ENCODE data around the gene RPP30.
A peak's percentile ranks its signal among the peaks of the same experiment; 100 is the strongest.

RPP30 gene

DNA sequence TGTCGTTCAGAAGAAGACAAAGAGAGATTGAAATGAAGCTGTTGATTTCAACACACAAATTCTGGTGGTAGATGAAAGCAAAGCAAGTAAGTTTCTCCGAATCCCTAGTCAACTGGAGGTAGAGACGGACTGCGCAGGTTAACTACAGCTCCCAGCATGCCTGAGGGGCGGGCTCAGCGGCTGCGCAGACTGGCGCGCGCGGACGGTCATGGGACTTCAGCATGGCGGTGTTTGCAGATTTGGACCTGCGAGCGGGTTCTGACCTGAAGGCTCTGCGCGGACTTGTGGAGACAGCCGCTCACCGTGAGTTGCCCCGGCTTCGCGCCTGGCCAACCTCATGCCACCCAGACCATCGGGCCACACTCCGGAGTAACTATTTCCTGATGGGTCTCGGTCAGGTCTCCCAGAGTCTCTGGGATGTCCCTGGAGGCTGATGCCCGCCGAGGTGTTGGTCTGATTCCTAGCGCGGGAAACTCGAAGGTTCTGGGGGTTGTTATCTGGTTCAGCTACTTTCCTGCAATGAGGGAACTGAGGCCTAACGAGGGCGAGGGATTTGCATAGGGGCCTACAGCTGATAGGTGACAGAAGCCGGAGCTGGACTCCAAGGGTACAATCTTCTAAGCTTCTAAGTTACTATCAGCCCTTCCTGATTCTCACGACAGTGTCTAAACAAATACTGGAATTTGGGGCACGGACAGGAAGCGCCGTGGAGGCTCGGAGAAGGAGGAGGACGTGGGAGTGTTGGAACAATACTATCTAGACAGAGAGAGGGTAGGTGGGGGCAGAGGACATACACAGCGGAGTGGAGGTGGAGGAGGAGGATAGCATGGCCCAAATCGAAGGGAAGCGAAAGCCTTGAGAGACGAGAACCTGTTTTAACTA, at the start of gene RPP30:
Gene RPP30, plus strand, starts transcription at position 209 of the 882 bp plus-strand sequence. Its CDS starts 13 bp downstream, at position 222.
- DNase-seq, result peak; percentile 82

DNA sequence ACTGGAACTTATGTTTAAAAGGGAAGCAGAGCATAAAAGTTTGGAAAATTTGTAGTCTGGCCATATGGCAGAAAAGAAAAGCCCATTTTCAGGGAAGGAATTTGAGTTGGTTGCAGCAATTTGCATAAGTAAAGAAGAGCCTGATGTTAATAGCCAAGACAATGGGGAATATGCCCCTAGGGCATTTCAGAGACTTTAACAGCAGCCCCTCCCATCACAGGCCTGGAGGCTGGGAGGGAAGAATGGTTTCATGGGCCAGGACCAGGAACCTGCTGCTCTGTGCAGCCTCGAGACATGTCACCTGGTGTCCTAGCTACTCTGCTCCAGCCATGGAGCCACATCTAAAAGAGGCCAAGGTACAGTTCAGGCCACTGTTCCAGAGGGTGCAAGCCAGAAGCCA, 49.3 kb upstream of the RPP30 start:
- DNase-seq, result no peak

DNA sequence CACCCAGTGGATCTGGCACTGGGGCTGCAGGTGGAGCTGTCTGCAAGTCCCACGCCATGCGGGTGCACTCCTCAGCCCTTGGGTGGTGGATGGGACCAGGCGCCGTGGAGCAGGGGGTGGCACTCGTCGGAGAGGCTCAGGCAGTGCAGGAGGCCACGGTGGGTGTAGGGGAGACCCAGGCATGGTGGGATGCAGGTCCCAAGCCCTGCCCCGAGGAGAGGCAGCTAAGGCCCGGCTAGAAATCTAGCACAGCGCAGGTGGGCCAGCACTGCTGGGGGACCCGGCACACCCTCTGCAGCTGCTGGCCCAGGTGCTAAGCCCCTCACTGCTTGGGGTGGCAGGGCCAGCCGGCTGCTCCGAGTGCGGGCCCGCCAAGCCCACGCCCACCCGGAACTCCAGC, 39.7 kb upstream of the RPP30 start:
- no peak for DNase-seq

DNA sequence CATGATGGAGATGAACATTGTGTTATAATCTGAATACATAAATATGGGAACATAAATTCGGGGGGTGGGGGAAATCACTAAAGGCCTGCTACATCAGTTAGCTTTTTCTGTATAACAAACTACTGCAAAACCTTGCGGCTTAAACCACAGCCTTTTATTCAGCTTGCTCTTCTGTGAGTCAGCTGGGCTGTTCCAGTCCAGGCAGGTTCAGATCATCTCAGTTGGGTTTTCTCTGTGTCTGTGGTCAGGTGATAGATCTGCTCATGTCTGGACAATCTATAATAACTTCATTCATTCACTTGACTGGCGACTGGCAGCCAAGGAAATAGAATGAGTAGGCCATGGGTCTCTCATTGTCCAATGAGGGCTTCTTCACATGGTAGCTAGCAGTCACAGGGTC, 37.4 kb upstream of the RPP30 start:
- no peak for DNase-seq

DNA sequence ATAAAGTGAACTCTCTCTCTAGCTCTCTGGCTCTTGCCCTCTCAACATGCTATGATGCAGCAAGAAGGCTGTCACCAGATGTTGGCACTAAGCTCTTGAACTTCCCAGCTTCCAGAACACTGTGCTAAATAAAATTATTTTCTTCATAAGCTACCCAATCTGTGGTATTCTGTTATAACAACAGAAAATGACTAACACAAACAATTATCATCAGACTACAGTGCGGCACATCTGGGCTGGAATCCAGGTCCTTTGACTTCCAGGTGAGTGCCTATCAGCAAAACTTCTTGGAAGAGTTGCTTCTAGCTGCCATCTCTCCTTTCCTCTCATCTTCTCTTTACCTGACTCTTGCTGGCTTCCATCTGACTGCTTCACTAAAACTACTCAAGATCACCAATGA, 34.3 kb upstream of the RPP30 start:
- no peak for DNase-seq

DNA sequence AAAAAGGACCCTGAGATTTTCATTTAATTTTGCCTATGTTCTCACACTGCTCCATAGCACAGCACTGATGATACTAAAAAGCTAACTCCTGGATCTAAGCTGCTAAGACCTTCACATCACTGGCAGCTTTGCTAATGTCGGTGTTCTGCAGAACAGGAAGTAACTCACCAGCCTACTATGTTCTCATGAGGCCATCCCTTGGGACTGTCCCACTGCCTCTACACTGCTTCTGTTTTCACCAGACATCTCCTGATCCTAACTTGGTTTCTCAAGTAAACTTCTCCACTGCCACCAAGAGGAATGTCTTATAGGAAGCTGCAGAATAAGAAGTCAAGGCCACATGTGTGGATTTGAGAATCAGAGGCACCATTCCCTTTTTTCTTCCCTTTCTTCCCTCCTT, 29.0 kb upstream of the RPP30 start:
- DNase-seq, result no peak

DNA sequence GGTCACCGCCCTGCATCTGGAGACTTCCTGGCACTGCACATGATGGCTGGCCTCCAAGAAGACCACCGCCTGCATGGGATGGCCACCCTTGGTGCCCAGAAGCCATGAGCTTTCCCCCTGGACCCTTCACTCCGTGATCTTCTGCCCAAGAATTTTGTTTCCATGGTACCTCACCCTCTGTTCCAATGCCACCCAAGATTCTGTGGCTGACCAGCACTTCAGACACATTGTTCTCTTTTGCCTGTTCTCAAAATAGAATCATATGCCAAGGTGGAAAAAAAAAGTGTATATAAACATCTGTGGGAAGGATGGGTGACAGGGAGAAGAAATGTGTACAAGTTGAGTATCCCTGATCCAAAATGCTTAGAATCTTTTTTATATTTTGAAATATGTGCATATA, 26.0 kb upstream of the RPP30 start:
- DNase-seq, result no peak

DNA sequence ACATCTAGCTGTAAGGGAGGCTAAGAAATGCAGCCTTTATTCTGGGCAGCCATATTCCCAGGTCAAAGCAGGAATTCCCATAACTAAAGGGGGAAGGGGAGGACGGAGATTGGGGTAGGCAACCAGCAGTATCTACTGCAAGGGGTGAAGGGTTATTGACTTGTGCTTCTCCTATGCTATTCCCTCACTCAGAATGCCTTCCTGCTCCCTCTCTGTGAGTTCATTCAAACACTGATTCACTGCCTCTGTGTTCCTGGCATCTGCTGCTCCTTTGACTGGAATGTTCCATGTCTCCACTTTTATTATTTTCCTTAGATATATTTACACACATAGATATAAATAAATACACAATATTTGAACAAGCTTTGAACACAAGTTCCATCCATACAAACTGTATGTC, 25.0 kb upstream of the RPP30 start:
- DNase-seq, result no peak

DNA sequence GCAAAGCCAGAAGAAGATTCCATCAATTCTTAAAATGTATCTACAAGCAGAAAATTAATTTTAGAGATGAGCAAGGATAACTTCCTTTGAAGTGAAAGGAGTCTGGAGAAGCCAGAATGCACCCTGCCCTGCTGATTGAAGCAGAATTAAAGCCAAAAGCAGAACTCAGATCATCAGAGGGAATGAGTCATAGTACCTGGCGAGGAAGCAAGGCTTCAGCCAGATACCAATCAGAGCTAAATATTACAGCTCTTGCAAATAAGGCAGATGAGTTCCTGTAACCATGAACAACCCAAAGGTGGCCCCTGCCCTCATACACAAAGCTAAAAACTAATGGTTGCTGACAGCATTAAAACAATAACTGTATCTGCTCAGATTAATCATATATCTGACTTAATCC, 24.3 kb upstream of the RPP30 start:
- DNase-seq, result no peak

DNA sequence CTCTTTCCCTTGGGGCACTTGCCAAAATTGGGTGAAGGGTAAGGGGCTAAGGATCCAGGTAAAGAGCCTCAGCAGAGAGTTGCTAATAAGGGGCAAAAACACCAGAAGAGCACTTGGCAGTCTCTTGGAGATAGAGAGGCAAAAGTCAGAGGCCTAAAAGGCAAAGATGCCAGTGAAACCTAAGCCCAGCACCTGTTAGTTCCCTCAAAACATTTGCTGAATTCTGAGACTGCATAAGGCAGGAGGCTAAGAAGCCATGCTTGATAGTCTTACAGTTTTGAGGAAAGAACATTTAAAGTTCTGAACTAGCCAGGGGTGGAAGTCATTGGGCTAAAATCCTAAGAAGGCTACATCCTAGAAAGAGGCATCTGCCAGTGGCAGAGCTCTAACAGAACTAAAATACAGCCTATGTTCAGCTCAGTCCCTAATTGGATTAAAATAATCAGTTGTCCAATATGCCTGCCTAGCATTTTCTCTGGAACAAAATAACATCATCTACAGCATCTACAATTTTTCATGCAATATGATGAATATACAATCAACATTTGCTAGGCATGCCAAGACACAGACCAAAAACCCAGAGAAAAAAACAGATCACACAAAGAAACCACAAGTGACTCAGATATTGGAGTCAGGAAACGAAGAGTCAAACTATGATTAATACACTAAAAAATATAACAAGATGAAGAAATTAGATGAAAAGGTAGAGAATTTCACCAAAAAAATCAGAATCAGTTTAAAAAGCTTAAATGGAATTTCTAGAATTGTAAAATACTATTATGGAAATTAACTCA, 21.6 kb upstream of the RPP30 start:
- DNase-seq, result no peak

DNA sequence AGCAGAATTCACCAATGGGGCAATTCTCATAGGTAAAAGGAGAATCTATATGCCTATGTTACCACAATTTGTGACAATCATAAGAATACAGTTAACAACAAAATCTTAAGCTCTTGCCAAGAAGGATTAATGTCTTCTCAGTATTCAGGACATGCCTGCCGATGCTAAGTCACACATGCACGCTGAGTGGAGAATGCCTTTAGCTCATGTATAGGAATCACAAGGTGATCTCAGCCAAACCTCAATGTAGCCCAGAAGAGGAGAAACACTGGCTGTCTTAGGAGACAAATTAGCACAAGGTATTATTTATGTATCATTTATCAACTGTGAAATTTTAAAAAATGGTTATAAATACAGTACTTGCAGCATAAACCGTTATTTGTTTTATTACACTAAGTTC, 16.6 kb upstream of the RPP30 start:
- DNase-seq, result no peak

DNA sequence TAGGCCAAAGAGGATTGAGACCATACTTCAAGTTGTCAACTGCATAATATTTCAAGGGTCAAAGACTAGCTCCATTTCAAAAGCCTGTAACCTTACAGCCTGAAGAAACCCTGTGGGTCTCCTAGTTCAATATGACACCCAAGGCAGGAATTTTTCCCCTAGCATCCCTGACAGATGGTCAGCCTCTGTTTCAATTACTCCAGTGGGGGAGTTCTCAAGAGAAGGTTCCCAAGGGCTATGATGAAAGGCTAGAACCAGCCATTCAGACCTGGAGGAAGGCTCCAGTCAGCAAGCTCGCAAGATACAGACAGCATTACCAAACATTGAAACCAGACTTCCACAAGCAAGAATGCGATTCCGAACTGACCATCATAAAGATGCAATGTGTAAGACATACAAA, 15.5 kb upstream of the RPP30 start:
- no peak for DNase-seq

DNA sequence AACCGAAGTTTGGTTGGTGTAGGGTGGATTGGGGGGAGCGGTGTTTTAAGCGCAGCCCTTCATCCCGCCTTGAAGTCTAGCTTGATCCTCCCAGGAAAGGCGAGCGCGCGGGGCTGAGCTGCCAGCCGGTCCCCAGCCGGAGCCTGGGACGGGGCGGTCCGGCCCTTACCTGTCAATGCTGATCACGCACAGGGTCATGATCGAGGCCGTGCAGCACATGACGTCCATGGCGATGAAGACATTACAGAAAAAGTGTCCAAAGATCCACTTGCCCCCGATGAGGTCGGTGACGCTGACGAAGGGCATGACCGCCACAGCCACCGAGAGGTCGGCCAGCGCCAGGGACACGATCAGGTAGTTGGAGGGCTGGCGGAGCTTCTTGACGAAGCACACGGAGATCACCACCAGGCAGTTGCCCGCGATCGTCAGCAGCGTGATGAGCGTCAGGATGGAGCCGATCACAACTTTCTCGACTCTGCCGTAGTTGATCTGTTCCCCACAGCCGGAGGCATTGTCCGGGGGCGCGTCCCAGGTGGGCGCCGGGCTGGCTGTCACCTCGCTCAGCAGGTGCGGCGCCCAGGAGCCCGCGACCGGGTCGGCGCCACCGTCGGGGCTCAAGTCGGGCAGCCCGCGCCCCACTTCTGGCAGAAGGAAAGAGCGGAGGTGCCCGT, 14.7 kb upstream of the RPP30 start:
- DNase-seq, result no peak

DNA sequence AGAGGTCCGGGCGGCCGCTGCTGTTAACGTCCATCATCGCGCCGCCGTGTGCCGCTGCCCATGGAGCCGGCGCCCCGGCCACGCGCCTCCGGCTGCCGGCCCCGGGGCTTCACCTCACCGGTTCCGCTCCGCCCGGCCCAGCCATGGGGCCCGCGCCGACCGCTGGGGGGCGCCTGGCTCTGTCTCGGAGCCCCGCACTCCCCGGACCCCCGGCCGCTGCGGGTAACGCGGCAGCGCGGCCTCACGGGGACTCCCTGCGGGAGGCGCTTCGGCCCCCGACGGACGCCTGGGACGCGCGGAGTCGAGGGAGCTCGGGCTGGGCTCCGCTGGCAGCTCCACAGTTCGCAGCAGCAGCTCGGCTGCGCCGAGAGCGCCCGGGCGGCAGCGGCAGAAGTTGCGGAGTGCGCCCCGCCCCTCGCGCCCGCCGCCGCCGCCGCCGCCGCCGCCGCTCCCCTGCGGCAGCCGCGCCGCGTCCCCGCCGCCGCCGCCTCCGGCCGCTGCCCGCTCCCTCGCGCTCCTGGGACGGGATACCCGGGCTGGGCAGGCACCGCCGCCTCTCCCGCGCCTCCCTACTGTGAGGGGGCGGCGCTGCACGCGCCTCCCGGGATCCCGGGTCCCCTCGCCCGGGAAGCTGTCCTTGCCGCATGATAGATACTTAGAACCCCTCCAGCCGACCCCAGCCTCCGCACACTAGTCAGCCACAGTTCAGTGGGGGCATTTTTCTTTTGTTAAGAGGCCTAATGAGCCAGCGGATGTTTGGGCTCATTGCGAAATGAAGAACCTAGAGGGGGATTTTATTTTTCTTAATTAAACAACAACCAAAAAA, 13.9 kb upstream of the RPP30 start, which contains the start of gene HTR7:
Gene HTR7, minus strand, starts transcription at position 405 of the 826 bp plus-strand sequence. Its CDS starts 368 bp downstream, at position 37.
- peak; percentile 66 for DNase-seq

DNA sequence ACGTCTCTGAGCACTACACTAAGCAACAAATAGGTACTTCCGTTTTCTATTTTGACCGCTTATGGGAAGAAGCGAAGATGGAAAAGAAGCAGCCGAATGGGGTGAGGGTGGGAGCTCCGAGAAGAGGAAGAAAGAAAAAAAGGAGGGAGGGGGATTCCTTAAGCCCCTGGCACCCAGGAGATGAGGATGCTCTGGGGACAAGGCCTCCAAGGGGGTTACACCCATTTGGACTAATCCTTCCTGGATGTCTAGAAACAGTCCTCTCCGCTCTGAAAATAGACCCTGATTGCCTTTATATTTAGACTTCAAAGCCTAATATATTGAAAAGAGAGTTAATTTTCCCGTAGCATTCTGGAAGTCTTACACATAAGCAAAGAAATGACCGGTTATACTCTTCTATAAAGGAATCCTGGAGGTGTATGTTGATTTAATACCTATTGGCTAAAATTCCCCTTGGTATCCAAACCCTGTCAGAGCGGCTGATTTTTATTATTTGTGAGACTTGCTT, 13.3 kb upstream of the RPP30 start:
- DNase-seq, result no peak

DNA sequence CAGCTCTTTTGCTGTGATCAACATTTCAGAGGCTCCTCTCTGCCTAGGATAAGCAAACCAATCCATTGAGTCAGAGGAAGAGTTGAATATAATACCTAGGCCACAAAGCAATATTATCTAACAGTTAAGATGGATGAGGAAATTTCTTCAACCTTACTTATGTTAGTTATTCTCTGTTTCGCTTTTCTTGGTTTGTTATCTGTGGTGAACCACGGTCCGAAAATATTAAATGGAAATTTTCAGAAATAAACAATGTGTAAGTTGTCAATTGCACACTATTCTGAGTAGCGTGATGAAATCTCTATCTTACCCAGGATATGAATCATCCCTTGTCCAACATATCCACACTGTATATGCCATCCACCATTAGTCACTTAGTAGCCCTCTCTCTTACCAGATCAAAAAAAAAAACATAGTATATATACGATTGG, 12.4 kb upstream of the RPP30 start:
- no peak for DNase-seq

DNA sequence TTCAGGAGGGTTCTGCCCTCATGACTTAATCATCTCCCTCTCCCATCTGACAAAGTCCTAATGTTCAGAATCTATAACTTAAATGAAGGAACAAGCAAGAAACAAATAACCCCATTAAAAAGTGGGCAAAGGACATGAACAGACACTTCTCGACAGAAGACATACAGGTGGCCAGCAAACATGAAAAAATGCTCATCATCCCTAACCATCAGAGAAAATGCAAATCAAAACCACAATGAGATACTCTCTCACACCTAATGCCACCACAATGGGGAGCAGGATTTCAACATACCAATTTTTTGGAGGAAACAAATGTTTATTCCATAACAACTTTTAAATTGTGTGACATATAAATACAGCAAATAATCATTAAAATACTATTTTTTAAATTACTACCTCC, 11.0 kb upstream of the RPP30 start:
- DNase-seq, result no peak

DNA sequence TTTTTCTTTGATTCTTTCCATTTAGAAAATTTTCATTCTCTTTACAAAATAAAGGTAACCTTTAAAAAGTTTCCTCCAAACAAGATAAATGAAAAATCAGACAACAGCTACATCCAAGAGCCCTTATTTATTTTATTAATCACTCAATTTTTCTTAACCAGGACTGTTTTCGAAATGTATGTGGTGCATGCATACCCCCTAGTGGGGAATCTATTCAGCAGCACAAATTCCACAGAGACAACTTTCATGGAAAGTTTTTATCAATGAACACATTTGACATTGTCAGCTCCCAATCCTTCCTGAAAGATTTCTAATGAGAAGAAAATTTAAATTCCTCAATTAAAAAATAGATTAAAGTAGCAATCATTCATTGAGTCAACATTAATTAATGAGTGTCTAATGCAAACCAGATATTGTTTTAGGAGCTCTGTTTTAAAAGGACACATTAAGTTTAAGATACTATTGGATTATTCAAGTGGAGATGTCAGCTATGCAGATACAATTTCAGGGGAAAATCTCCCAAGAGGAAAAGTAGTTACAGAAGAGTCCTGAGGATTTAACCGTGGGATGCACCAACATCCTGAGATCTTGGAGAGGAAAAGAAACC, 8.8 kb upstream of the RPP30 start:
- peak; percentile 32 for DNase-seq

DNA sequence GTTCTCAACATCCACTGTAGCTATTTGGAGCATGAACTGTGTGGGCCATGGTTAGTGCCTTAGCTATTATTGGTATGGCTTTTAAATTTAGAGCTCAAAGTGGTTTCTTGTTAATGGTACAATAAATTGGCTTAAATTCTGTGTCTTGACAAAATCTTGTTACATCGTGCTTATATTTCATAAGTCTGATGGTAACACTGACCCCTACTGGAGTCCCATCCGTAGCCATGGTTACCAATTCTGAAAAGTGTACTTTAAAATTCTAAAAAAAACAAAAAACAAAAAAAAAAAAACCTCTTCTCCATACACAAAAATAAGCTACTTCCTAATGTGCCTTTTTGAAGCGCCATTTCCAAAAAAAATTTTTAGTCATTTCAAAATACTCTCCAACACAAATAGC, 6.4 kb upstream of the RPP30 start:
- DNase-seq, result peak; percentile 20

DNA sequence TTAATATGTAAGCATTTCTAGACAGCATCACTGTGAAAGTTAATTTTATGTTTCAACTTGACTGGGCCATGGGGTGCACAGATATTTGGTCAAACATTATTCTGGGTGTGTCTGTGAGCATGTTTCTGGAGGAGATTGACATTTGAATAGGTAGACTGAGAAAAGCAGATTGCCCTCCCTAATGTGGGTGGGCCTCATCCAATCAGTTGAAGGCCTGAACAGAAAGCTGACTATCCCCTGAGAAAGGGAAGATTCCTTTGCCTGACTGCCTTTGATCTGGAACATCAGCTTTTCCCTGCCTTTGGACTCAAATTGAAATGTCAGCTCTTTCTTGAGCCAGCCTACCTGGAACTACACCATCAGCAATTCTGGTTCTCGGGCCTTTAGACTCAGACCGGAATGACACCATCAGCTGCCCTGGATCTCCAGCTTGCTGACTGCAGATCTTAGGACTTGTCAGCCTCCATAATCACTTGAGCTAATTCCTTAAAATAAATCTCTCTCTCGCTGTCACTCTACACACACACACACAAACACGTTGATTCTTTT, 5.7 kb upstream of the RPP30 start:
- DNase-seq, result no peak

DNA sequence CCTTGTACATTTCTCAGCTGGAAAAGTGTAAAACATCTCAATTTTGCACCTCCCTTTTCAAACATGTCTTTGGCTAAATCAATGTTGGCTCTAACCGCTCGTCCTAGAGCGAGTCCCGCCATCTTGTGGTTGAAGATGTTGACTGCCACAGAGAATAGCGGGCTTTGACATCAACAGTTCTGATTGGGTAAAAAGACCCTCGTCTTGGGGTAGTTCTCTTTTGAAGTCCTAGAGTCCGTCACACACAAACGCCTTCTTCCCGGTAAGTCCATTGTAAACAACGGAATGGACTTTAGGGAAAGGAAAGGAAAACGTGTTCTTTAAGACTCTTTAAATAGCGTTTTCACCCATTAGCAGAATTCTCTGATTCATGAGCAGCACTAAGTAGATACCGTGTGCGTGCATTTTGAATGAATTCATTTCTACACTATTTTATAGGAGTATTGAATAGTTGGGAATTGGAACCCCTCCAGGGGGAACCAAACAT, 452 bp upstream of the RPP30 start:
- peak; percentile 62 for DNase-seq
